Measurements from ENCODE around the gene SPRN.
"Not testable (repeated sequence)": the region's sequence is repeated elsewhere in the genome, so short reads cannot be mapped to it uniquely, and the experiment has no call there.

Gene SPRN

DNA sequence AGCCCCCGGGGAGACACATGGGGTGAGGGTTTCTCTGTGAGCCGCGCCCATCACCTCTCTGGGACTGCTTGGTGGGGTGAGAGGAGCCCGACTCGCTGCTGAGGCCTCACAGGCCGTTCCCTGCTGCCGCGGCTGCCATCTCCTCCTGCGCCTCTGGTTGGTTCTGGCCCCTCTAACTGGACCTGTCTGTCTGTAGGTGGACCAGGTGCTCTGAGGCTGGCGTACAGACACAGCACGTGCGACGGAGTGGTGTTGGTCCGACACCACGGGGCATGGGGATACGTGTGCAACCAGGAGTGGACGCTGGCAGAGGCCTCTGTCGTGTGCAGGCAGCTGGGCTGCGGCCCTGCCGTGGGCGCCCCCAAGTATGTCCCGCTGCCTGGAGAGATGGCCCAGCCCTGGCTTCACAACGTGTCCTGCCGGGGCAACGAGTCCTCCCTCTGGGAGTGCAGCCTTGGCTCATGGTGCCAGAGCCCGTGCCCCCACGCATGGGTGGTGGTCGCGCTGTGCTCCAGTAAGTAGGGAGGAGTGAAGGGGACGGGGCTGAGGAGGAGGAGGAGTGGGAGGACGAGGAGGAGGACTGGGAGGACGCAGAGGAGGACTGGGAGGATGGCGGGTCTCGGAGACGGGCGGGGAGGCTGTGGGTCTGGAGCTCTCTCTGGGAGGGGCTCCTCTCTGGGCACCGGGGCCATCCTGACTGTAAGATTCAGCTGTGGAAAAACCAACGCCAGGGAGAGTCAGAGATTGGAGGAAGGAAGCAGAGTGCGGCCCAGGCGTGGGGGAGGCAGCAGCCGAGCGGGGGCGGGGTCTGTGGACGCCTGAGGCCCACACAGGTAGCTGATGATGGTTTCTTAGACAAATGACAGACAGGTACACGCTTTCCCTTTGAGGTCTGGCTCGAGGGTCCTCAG, 31.9 kb upstream of the SPRN start:
- no peak for DNase-seq

DNA sequence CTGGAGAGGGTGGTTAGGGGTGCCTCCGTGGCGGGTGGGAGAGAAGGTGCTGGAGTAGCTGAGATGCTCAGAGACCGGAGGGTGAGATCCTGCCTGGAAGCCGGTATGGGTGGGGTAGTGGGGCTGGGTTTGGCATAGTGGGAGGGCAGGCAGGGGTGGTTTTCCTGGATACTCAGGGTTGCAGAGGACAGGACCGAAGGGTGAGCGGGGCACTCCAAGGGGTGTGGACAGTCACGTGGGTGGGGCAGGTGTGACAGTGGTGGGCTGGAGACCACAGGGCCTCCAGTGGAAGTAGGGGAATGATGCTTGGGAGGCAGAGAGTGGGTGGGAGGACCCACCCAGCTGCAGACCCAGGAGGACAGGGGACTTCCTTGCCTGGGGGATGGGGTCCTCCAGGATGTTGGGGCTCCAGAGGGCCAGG, 31.2 kb upstream of the SPRN start:
- no peak for DNase-seq

GRCh38 chr10:133455196-133455595, 30.8 kb upstream of the SPRN start:
- no peak for DNase-seq

- DNase-seq: no peak
These were observed 29.9 kb upstream of the SPRN start for GRCh38 chr10:133454204-133454893.

DNA sequence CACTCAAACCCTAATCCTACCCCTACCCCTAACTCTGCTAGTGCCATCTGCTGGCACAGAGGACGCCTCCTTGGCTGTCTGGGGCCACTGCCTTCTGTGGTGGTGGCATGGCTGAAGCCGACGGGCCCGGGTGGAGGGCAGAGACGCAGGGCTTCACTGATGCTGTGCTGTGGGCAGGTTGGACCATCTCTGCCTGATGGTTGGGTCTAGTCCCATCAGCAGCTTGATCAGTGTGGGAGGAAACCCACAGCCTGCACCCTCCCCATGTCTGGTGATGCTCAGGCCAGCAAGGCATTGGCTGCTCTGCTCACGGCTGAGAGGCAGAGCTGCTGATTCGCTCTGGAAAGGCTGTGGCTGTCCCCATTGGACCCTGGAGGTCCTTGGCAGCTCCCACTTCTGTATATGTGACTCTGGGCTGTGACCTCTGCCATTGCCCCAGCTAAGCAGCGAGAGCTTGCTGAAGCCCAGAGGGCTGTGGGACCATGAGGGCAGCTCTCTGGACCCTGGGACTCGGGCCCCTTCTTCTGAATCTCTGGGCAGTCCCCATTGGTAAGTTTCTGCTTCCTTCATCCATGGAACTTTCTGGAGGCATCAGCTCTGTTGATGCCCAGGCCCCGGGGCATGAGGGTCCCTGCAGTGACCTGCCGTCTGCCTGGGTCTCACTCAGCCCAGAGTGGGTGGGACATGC, 29.2 kb upstream of the SPRN start, which contains the start of gene SCART1:
Gene SCART1 (plus strand): TSS at position 430 of the 688 bp plus-strand sequence. CDS start 53 bp downstream, at position 483.
- DNase-seq: no peak

DNA sequence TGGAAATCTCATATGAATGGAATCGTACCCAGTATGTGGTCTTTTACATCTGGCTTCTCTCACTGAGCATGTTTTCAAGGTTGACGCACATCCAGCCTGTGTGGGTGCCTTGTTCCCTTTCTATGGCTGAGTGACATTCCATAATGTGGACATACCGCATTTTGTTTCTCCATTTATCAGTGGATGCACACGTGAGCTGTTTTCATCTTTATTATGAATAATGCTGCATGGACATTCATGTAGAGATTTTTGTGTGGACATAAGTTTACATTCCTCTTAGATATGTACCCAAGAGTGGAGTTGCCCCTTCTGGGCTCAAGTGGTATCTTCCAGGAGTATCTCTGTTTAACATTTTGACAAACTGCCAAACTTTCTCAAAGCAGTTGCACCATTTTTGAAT, 28.0 kb upstream of the SPRN start:
- no peak for DNase-seq

DNA sequence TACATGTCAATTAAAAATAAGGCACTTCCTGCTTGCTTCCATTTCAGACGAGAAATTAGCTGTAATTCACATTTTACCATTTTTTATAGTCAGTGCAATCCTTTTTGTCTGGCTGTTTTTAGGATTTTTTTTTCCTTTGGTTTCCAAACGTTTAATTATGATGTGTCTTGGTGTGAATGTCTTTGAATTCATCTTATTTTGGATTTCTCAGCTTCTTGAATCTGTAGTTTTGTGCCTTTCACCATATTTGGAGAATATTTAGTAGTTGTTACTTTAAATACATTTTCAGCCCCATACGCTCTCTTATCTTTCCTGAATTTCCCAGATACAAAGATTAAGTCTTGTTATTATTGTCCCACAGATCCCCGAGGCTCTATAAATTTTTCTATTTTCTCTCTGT, 26.9 kb upstream of the SPRN start:
- no peak for DNase-seq

GRCh38 chr10:133448120-133448519, 23.7 kb upstream of the SPRN start:
- no peak for DNase-seq

- no peak for DNase-seq
These were observed 22.6 kb upstream of the SPRN start for GRCh38 chr10:133446979-133447378.

GRCh38 chr10:133445751-133446708, 21.6 kb upstream of the SPRN start:
- no peak for DNase-seq

GRCh38 chr10:133445268-133445732, 20.9 kb upstream of the SPRN start:
- no peak for DNase-seq

DNA sequence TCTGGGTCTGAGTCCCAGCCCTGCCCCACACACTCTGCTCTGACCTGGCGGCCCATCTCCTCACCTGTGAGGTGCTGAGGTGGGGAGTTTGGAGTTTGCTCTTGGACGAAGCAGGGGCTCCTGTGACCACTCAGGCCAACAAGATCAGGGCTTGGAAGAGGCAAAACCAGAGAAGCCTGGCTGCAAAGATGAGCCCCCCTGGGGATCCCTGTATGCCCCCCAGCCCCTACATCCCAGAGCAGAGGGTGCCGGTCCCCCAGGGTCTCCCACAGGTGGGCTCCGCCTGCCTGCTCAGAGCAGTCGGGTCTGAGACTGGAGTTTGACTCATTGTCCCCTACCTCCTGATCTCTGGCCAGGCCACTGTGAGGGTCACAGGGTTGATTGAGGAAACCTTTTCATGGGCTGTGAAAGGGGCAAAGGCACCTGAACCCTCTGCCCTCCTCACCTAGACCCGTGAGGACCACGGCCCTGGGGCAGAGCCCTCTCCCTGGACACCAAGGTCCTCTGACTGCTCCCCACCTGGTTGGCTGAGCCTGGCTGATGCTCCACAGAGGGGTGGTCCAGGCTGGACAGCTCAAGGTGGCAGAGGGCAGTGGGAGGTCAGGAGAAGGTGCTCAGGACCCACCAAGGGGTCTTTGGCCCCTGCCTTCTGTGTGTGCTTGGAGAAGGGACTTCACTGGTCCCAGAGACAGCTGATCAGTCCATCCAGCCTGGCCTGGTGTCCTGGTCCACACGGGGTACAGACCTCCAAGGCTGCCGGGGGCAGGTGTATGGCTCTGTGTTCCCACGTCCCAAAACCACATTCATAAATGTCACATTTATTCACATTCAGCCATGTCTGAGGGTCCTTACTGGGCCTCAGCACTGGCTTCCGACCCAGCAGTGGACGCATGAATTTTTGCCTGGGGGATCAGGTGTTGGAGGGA, 20.2 kb upstream of the SPRN start:
- no peak for DNase-seq

DNA sequence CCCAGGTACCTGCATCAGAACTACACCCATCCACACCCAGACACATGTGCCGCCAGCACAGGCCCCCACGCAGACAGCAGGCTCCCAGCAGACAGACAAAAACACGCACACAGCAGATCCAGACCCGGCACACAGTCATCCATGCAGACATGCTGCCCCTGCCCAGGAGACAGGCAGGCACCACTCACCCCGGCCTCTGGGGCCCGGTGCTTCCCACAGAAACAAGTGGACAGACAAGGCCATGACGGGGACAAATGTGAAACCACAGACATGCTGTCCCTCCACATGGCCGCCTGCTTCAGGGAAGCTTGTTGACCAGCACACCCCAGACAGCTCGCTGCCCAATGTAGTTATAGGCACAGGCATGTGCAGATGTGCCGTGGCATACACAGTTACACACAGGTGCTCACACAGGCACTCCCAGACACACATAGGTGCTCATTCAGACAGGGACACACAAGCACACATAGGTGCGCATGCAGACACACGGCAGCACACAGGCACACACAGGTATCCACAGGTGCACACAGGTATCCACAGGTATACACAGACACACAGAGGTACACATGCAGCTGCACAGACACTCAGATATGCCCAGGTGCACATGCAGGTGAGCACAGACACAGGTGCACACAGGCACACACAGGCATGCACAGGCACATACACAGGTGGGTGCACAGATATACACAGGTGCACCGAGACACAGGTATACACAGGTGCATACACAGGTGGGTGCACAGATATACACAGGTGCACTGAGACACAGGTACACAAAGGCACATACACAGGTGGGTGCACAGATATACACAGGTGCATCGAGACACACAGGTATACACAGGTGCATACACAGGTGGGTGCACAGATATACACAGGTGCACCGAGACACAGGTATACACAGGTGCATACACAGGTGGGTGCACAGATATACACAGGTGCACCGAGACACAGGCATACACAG, 18.8 kb upstream of the SPRN start:
- DNase-seq: no peak

GRCh38 chr10:133442191-133442966, 18.0 kb upstream of the SPRN start:
- DNase-seq: no peak

- no peak for DNase-seq
These were observed 17.4 kb upstream of the SPRN start for GRCh38 chr10:133441780-133442179.

- DNase-seq: not testable (repeated sequence)
These were observed 16.9 kb upstream of the SPRN start for GRCh38 chr10:133441356-133441755.

DNA sequence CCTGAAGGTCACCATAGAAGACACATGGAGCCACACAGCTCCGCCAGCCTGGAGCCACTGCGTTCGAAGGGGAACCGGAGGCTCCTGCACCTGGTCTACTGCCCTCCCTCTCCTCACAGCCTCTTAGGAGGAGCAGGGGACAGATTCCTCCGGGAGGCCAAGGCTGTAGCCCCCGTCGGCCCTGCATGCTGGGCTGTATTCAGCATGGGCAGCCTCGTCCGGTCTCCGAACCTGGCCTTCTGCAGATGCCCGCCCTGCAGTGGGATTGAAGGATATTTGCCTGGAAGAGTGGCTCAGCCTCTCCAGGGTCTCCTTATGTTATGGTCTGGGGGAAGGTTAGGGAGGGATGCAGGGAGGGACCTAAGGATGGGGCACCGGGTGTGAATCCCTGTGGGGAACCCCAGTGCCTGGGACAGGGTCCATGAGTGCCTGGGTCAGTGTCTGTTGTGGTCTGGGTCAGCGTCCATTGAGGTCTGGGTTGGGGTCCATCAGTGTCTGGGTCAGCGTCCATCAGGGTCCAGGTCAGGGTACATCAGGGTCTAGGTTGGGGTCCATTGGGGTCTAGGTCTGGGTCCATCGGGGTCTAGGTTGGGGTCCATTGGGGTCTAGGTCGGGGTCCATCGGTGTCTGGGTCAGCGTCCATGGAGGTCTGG, 16.3 kb upstream of the SPRN start:
- no peak for DNase-seq

All from femur (tissue), 1 donor.